Stimulated activated CD8-positive, alpha-beta memory T cell treated with anti-CD3 and anti-CD28 coated beads, Interleukin-15, amount 100 ng/mL, for 4 hours (primary cell): ENCODE data around the gene SPOUT1.

Source experiments
- DNase-seq, 2 donors: peaks; one replicate each; pipeline ENCODE4 v3.0.0-alpha.2; 2020; ENCODE audit warnings: low read depth in 2 of 2

SPOUT1 gene

DNA sequence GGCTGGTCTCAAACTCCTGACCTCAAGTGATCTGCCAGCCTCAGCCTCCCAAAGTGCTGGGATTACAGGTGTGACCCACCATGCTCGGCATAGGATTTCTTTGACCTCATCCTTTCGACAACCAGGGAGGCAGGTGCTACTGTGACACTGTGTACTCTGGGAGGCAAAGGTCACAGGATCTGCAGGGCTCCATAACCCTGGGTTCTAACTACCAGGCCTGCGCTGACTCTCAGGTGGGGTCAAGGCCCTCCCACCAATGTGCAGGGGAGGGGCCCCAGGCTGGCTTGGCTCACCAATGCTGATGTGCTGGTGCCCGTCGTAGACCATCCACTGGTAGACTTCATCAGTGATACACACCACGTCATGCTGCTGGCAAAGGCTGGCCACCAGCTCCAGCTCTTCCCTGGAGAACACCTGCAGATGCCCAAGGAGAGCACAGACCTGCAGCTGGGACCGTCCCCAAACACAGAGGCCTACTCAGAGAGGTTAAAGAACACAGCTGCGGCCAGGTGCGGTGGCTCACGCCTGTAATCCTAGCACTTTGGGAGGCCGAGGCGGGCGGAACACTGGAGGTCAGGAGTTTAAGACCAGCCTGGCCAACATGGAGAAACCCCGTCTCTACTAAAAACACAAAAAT is 7.0 kb upstream of the SPOUT1 start:
- DNase-seq, result no peak

DNA sequence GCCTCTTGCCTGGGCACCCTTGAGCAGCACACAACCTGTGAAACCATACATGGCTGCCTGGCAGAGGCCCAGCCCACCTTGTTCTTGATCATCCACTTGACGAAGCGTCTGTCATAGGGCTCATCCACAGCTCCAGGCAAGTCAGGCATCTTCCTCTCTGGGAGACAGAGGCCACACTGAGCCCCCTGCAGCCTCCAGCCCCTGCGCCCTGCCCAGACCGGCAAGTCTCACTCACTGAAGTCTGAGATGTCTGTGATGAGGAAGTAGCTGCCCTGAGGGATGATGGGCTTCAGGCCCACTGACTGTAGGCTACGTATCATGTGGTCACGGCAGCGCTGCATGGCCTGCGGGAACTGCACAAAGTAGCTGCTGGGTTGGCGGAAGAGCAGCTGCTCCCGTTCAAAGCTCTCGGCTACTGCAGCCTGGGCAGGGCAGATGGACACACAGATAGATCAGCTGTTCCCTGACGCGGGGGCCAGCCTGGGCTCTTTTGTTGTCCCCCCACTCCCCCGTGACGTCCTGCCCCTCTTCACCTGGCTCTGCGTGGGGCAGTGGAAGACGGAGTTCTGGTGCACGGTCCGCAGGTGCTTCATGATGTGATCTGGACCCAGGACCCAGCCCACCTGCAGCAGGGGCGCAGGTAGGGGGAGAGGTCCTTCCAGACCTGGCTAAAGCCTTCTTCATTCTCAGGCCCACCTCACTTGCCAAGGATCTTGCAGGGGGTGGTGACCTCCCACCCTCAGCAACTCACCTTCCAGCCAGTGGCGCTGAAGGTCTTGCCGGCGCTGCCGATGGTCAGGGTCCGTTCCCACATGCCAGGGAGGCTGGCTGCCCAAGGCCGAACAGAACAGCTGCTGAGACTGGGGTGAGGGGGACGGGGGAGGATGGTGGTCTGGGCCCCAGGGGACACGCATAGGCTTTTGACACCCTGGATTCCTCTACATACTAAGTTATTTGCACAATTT is 5.9 kb upstream of the SPOUT1 start:
- DNase-seq, result no peak

DNA sequence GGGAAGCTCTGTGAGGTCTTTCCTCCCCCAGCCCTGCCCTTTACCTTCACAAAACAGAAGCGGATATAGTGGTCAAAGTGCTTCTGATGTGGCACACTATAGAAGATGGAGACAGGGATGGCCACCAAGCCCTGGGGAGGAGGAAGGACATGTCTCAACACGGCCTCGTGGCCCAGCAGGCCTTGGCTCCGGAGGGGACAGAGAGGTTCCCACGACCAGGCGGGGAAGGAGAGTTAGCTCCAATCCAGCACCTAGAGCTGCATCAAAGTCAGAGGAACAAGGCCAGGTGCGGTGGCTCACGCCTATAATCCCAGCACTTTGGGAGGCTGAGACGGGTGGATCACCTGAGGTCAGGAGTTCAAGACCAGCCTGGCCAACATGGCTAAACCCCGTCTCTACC is 4.1 kb upstream of the SPOUT1 start:
- no peak for DNase-seq

DNA sequence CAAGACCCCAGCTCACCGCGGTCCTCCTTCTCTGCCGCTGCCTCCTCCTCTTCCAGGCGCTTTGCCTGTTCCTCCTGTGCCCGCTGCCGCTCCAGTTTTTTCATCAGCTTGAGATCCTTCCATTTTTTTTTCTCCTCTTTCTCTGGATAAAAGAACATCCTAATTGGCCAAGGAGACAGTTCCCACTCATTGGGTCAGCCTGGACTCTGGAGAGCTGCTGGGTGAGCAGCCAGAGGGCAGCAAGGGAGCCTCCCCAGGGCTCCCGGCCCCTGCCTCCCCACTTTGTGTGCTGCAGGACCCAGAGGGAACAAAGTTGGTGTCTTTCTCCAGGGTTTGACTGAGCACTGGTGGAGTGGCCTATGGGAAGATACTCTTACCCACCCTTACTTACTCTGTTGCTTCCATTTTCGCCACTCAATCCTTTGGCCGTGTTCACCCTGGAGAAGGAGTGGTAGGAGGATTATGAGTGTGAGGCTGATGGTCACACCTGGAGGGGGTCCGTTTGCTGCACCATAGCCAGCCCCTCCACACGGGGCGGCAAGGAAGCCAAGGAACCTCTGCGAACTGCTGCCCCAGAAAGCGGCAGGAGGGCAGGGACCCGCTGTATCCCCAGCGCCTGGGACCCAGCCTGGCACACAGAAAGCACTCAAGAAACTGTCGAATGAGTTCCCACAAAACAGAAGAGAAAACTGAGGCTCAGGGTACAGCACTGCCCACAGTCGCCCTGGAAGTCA is 708 bp downstream of the SPOUT1 start:
- DNase-seq, result no peak

DNA sequence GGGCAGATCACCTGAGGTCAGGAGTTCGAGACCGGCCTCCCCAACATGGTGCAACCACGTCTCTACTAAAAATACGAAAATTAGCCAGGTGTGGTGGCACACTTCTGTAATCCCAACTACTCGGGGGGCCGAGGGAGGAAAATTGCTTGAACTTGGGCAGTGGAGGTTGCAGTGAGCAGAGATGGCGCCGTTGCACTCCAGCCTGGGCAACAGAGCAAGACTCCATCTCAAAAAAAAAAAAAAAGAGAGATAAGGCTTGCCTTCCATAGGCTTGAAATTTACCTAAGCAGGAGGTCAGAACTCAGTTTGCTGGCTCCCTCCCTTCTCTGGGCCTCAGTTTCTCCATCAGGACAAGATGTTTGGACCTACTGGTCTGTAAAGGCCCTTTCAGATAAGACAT is 1.3 kb downstream of the SPOUT1 start:
- no peak for DNase-seq

DNA sequence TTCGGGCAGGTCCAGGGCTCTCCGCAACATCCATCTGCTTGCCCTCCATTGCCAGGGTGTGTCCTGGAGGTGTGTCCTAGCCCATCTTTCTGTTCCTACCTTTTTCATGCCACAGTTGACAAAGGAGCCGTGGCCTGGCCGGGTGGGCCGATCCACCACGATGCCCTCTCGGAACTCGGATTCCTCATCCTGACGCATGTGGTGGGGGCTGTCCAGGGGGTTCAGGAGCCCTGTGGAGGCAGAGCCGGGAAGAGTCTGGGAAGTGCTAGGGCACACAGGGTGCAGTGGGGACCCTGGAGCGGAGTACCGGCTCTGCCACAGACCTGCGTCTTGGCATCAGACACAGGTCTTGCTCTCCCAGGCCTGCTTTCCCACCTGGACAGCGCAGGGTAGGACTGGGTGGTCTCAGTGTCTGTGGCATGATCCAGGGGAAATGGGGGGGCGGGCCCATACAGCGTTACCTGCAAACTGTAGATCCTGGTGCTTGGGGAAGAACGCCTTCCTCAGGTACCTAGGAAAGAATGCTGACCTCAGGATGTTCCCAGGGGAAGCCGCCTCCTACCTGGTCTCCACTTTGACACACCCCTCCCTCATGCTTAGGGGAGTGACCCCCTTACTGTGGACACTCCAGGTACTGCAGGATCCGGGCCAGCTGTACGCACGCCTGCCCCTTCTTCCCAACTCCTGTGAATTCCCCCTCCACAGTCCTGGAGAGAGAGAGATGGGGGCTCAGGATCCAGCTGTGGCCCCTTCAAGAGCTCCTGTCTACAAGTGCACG is 3.5 kb downstream of the SPOUT1 start:
- DNase-seq, result no peak

DNA sequence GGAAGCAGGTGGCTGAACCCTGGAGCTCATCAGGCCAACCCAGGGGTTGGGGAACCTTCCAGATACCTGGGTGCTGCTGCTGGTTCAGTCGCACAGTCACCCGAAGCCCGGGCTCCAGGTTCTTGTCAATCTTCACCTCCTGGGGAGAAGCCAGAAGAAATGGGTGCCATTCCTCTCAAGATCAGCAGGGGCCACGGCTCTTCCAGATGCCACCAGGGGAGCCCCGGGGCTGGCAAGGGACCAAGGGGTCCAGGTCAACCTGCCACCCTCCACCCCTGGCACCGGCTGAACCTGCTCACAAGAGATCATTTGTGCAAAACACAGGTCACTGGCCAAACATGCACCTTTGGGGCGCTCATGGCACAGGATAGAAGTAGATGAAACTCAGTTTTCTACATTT is 4.7 kb downstream of the SPOUT1 start:
- no peak for DNase-seq

DNA sequence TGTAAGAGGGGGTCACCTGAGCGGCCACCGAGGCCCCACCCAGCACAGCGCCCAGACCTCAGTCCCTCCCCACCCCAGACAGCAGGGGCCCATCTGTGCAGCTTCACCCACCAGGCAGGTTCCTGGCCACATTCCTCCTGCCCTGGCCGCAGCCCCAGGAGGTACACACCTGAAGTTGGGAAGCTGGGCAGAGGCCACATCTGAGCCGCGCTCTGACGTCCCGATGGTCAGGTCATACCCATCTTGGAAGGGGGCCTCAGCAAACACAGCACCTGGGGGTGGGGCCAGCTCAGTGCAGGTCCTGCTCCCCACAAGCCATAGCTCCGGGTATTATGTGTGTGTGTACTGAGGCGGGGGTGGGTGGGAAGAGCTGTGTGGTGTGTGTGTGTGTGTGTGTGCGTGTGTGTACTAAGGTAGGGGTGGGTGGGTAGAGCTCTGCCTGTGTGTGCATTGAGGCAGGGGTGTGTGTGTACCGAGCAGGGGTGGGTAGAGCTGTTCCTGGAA is 5.6 kb downstream of the SPOUT1 start:
- DNase-seq, result no peak

DNA sequence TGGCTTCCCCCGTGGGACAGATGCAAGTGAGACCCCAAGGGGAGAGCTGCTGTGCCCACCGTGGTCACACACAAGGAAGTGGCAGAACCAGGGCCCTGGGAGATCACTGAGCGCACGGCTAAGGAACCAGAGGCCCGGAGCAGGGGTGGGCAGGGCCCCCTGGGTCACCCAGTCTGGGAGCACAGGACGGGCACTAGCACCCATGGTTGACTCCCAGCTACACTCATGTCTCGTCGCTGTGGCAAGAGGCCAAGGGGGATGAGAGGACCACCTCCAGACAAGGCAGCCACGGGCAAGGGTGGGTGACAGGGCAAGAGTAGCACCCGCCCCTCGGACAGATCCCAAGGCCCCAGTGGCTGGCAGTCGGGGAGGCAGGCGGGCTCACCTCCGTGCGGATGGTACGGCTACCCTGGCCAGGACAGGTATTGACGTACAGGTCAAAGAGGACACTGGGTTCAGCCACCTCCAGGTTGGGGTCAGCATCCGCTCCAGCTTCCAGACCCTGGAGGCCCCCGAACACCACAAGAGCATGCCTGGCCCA is 6.2 kb downstream of the SPOUT1 start:
- no peak for DNase-seq

DNA sequence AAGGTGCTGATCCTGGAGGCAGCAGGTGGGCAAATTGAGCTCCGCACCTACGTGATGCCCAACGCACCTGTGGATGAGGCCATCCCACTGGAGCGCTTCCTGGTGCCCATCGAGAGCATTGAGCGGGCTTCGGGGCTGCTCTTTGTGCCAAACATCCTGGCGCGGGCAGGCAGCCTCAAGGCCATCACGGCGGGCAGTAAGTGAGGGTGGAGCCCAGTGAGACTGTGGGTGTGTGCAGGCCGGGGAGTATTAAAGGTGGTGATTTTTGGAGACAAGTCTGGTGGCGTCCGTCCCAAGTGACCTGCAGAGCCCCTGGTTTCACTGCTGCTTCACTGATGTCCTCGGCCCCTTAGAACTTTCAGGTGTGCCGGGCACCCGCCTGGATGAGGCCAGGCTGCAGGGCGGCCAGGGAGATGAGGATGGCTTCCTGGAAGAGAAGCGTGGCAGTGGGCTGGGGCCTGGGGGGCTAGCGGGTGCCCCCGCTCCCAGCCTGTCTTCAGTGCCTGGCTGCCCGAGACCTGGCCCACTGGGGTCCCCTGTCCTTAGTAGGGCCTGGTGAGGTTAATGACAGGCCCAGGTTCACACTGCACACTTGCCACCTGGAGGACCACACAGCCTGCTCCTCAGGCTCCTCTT is 7.1 kb downstream of the SPOUT1 start:
- DNase-seq, result no peak

DNA sequence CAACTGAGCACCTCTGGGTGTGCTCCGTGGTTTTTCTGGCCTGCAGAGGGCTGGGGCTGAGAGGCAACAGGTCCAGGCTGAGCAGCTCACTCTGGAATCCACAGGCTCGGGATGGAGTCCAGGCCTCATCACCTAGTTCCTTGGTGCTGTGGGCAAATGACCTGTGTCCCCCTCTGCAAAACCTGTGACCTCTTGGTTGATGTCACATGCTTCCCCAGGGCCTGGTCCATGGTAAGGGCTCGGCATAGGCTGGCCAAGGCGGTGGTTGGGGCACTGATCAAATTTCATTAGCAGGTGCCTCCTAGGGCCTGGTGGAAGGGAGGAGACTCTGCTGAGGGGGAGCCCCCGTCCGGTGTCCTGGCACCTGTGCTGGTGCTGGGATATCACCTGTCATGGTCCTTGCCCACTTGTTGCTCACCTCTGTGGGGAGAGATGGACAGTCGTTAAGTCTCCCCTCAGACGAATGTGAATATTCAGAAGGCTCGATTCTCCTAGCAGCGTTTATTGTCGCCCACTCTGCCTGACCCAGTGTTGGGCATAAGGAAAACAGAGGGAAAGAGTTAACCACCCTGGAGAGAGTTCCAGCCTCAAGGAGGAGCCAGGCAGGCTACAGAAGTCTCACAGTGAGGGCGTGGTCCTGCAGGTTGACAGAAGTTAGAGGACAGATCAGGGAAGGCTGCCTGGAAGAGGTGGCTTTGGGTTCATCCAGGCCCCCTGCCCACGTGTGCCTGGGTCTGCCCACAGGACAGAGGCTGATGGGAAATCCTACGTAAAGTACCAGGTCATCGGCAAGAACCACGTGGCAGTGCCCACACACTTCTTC is 7.8 kb downstream of the SPOUT1 start:
- no peak for DNase-seq

DNA sequence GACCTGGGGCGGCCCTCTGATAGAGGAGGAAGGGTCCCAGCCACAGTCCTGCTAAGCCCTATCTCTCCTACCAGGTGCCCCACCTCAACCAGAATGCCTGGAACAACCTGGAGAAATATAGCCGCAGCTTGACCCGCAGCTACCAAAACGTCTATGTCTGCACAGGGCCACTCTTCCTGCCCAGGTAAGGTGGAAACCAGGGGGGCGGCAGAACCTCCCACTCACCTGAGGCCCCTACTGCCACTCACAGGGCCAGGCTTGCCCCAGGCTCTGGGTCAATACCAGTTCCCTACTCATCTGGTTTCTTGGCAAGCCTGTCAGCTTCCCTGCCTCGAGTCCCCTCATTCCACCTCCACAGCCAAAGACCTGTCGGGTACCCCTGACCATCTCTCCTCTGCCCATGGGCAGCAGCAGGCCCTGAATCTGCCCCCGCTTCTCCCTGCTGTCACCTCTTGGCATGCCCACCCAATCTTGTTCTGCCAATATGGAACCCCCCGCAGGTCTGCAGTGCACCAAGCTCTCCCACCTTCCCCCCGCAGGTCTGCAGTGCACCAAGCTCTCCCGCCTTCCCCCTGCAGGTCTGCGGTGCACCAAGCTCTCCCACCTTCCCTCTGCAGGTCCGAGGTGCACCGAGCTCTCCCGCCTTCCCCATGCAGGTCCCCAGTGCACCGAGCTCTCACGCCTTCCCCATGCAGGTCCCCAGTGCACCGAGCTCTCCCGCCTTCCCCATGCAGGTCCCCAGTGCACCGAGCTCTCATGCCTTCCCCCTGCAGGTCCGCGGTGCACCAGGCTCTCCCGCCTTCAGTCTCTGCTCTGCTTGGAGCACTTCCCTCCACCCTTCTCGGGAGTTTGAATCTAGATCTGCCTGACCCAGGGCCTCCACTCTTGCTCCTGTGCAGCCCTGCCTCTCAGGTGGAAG is 8.7 kb downstream of the SPOUT1 start:
- DNase-seq, result no peak

DNA sequence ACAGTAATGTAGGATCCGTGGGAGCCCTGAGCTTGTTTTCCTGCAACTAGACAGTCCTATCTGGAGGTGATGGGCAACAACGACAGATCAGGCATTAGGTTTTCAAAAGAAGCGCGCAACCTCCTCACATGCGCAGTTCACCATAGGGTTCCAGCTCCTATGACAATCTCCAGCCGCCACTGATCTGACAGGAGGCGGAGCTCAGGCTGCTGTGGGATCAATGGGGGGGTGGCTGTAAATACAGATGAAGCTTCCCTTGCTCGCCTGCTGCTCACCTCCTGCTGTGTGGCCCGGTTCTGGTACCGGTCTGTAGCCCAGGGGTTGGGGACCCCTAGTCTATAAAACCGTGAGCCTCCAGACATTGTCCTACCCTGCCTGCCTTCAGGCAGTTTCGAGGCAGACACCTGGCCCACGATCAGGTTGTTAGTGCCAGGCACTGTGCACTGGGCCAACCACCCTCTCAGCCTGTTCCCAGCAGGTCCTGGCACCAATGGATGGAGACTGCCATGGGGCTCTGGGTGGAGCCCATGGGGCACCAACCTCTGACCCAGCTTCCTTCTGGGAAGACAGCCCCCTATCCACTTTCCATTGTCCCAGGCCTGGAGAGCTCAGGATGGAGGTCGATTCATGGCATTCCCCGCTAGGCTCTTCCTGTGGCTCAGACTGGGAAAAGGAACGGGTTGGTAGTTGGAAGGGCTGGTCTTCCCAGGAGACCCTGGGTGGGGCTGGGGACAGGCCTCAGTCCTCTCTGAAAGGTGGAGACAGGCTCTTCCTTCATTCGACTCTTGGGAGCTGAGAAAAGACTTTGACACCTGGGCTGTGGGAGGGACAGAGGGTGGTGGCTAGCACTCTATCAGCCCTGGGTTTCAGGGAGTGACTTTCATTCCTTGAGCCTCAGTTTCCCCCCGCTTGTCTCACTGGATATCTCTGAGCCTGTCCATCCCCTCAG is 9.6 kb downstream of the SPOUT1 start:
- no peak for DNase-seq

DNA sequence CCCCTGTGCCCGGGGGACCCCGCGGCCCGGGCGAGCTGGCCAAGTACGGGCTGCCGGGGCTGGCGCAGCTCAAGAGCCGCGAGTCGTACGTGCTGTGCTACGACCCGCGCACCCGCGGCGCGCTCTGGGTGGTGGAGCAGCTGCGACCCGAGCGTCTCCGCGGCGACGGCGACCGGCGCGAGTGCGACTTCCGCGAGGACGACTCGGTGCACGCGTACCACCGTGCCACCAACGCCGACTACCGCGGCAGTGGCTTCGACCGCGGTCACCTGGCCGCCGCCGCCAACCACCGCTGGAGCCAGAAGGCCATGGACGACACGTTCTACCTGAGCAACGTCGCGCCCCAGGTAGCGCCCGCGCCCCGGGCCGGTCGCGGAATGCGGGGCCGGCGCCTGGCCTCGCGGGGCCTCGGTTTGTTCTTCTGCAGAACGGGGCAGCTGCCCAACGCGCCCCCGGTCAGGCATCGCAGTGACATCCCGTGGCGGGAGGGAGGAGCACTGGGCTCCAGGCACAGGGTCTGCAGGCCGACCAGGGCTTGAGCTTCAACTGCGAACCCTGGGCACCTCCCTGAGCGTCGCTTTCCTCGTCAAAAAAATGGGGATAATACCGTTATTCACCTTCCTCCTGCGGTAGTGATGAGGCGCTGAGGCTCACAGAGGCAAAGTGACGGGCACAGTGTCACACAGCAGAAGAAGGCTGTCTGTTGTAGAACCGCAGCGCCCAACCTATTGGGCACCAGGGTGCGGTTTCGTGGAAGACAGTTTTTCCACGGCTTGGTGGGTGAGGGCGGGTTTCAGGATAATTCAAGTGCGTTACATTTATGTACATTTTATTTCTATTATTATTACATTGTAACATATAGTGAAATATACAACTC is 10.5 kb downstream of the SPOUT1 start:
- DNase-seq, result peak in 1 of 2 donors; percentile 31

DNA sequence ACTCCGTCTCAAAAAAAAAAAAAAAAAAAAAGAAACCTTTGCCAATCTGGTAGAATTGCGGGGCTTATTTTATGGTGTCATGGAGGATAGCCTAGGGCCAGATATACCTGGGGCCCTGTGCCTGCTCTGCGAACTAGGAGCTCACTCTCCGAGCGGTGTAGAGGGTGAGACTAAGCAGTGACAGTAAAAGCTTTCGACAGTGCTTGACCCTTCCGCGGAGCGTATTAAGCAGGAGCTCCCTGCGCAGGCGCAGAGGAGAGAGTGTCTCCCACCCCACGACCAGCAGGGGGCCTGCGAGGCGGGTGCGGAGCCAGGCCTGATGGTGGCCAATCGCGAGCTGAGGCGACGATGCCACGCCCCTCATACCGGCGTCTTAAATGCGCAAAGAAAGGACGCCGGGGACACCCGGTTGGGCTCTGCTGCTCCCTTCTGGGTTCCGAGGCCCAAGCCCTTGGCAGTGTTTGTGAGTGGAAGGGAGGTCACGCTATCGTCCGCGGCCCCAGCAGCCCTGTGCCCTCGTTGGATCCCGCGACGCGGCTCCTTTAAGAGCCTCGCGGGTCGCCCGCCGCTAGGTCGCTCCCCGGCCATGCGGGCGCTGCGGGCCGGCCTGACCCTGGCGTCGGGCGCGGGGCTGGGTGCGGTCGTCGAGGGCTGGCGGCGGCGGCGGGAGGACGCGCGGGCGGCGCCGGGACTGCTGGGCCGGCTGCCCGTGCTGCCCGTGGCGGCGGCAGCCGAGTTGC is 11.3 kb downstream of the SPOUT1 start, which contains the start of gene ENDOG:
Gene ENDOG (plus strand): TSS at position 402 of the 740 bp plus-strand sequence. CDS start 185 bp downstream, at position 587.
- peak; percentile 91 to 96 for DNase-seq

DNA sequence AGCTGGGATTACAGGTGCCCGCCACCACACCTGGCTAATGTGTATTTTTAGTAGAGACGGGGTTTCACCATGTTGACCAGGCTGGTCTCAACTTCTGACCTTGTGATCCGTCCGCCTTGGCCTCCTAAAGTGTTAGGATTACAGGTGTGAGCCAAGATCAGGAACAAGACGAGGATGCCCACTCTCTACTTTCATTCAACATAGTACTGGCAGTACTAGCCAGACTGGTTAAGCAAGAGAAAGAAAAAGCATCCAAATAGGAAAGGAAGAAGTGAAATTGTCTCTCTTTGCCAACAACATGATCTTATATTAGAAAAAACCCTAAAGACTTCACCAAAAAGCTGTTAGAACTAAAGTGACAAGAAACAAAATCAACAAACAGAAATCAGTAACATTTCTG is 18.7 kb downstream of the SPOUT1 start:
- DNase-seq, result no peak
